Measurements from ENCODE around the gene GFPT2. TPM values are rescaled to one million over a fixed set of nuclear protein-coding genes. Genes with fewer than 3 reads are reported as not detected.

Gene GFPT2
- total and polyA plus RNA-seq, 10 of the 15 experiments (the other 5 are each of a cell fraction or from before 2014, with no cell fraction given): 0.05 to 0.33 (median 0.11) TPM; not detected in 4

- H3K4me2 ChIP-seq (ENCODE audit: control insufficient read depth, insufficient read depth): no peak overlapping the region
- in situ Hi-C loops (cut with MboI) (no loop called here), intact Hi-C loops (cut with micrococcal nuclease; ENCODE audit: unreplicated experiment) (no loop called here)
- ChIA-PET CTCF (interaction anchor here (1.8 kb wide), 1 partner anchor 35 kb away, joined by 4 read pairs; no protein-coding TSS in a partner anchor), SMC1A (ENCODE audit: uncharacterized antibody, unreplicated experiment) (interaction anchor here (1.0 kb wide), 1 partner anchor 12 kb away, joined by 4 read pairs; no protein-coding TSS in a partner anchor), POLR2A (no interaction called here), RAD21 (ENCODE audit: unreplicated experiment) (no interaction called here)
- DNase-seq (ENCODE audit: low read depth, low spot score) (no peak), FAIRE-seq (no peak), ATAC-seq (no peak)
- H4K20me1 ChIP-seq (ENCODE audit: control insufficient read depth, insufficient read depth): no peaks in the 10 kb centered on the region
- H3K4me3 ChIP-seq: no peak overlapping the region
- H3K9ac ChIP-seq (ENCODE audit: control insufficient read depth, insufficient read depth, low read length): no peak overlapping the region
- no peaks in the 10 kb centered on the region for H3K9me3 ChIP-seq (replicated peaks; ENCODE audit: control insufficient read depth, insufficient read depth, low read length)
- H3K27ac ChIP-seq (ENCODE audit: control insufficient read depth, insufficient read depth): no peak overlapping the region
- TF ChIP-seq ATF2 (IDR thresholded peaks at IDR 0.05; ENCODE audit: low read length): no peak
- 44% methylated on average over 16 of the region's 16 CpGs for WGBS (ENCODE audit: insufficient coverage, insufficient replicate concordance, low lambda C conversion rate, missing lambda C conversion rate)
- no TSS peak for BruUV-seq (replicated peaks)
- H3K79me2 ChIP-seq (ENCODE audit: control insufficient read depth, insufficient read depth, low read length): no peaks in the 10 kb centered on the region
- H3K4me1 ChIP-seq (ENCODE audit: control insufficient read depth, insufficient read depth, low read length): no peaks in the 10 kb centered on the region
- H2AFZ ChIP-seq (ENCODE audit: control insufficient read depth, low read depth, low read length): no peak overlapping the region
- no peaks in the 10 kb centered on the region for H3K36me3 ChIP-seq (ENCODE audit: control insufficient read depth in 2 of 2, insufficient read depth in 2 of 2, low read length in 1 of 2)
- no peaks in the 10 kb centered on the region for H3K27me3 ChIP-seq (replicated peaks in 1 of 2; ENCODE audit: control insufficient read depth in 2 of 2, insufficient read depth in 2 of 2, low read length in 1 of 2)
These were observed 22.1 kb downstream of the GFPT2 start for GRCh38 chr5:180330810-180331646.

GRCh38 chr5:180330270-180330648 is 22.9 kb downstream of the GFPT2 start:
- H3K4me2 ChIP-seq (ENCODE audit: control insufficient read depth, insufficient read depth): no peak overlapping the region
- TF ChIP-seq PML (IDR thresholded peaks at IDR 0.05; ENCODE audit: low read length) (no peak), MTA3 (IDR thresholded peaks at IDR 0.05; ENCODE audit: borderline replicate concordance, low read length) (no peak), RBBP5 (conservative IDR thresholded peaks at IDR 0.05) (no peak), FOS (IDR thresholded peaks at IDR 0.05; ENCODE audit: borderline replicate concordance, extremely low read depth, insufficient read length) (no peak), BMI1 (IDR thresholded peaks at IDR 0.05; ENCODE audit: borderline replicate concordance) (no peak), HDAC2 (IDR thresholded peaks at IDR 0.05) (no peak), MEF2A (IDR thresholded peaks at IDR 0.05; ENCODE audit: insufficient read depth, low read depth, low read length) (no peak), EZH2 (IDR thresholded peaks at IDR 0.05; ENCODE audit: borderline replicate concordance, control insufficient read depth, low read depth, low read length) (no peak), KLF5 (IDR thresholded peaks at IDR 0.05; ENCODE audit: partially characterized antibody) (no peak), ATF7 (IDR thresholded peaks at IDR 0.05; ENCODE audit: low read depth) (no peak), HDAC6 (IDR thresholded peaks at IDR 0.05; ENCODE audit: unreplicated experiment) (no peak), NBN (IDR thresholded peaks at IDR 0.05) (no peak), SRF (IDR thresholded peaks at IDR 0.05; ENCODE audit: low read depth in 2 of 2, low read length in 2 of 2) (no peak), CHD2 (IDR thresholded peaks at IDR 0.05; ENCODE audit: borderline replicate concordance, low read depth, low read length) (no peak)

More at GRCh38 chr5:180330270-180330648, 22.9 kb downstream of the GFPT2 start:
- no peaks in the 10 kb centered on the region for H3K79me2 ChIP-seq (ENCODE audit: control insufficient read depth, insufficient read depth, low read length)
- no peak for ATAC-seq
- DNase-seq (ENCODE audit: low read depth, low spot score): no peak
- no peaks in the 10 kb centered on the region for H3K27me3 ChIP-seq (replicated peaks in 1 of 2; ENCODE audit: control insufficient read depth in 2 of 2, insufficient read depth in 2 of 2, low read length in 1 of 2)
- SMC1A ChIA-PET (ENCODE audit: uncharacterized antibody, unreplicated experiment): no interaction called here
- CTCF ChIA-PET: interaction anchor here (1.8 kb wide), 1 partner anchor 34 kb away, joined by 4 read pairs; no protein-coding TSS in a partner anchor
- no peak overlapping the region for H3K9ac ChIP-seq (ENCODE audit: control insufficient read depth, insufficient read depth, low read length)
- no peaks in the 10 kb centered on the region for H3K9me3 ChIP-seq (replicated peaks; ENCODE audit: control insufficient read depth, insufficient read depth, low read length)
- in situ Hi-C loops (cut with MboI): no loop called here
- no peaks in the 10 kb centered on the region for H3K36me3 ChIP-seq (ENCODE audit: control insufficient read depth in 2 of 2, insufficient read depth in 2 of 2, low read length in 1 of 2)
- no peak overlapping the region for H2AFZ ChIP-seq (ENCODE audit: control insufficient read depth, low read depth, low read length)
- BruUV-seq (replicated peaks): no TSS peak
- no peaks in the 10 kb centered on the region for H4K20me1 ChIP-seq (ENCODE audit: control insufficient read depth, insufficient read depth)
- WGBS (ENCODE audit: insufficient coverage, insufficient replicate concordance, low lambda C conversion rate, missing lambda C conversion rate): 10% methylated on average over 5 of the region's 5 CpGs
- POLR2A ChIA-PET: no interaction called here
- H3K4me3 ChIP-seq: no peak overlapping the region
- no peaks in the 10 kb centered on the region for H3K4me1 ChIP-seq (ENCODE audit: control insufficient read depth, insufficient read depth, low read length)
- RAD21 ChIA-PET (ENCODE audit: unreplicated experiment): no interaction called here
- no peak overlapping the region for H3K27ac ChIP-seq (ENCODE audit: control insufficient read depth, insufficient read depth)
- no peak for FAIRE-seq
- intact Hi-C loops (cut with micrococcal nuclease; ENCODE audit: unreplicated experiment): no loop called here

Data from GM12878 (cell line).